ENCODE data around the gene PKD1.

DNA sequence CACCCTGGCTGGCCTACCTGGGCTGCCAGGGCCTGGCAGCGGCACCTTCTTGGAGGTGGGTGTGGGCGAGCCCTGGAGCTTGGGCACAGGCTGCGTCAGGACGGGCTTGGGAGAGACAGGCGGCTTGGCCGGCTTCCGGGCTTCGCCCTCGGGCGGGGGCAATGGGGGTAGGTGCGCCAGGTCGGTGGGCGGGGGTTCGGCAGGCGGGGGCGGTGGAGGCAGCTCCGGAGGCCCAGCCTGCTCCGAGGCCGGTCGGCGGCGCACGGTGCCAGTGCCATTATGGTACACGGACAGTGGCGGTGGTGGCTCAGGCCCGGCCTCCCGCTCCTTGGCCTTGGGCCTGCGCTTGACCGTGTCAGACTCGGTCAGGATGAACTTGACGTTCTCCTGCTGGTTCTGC lies 43.9 kb upstream of the PKD1 start:
- TF ChIP-seq, protein P1, sequence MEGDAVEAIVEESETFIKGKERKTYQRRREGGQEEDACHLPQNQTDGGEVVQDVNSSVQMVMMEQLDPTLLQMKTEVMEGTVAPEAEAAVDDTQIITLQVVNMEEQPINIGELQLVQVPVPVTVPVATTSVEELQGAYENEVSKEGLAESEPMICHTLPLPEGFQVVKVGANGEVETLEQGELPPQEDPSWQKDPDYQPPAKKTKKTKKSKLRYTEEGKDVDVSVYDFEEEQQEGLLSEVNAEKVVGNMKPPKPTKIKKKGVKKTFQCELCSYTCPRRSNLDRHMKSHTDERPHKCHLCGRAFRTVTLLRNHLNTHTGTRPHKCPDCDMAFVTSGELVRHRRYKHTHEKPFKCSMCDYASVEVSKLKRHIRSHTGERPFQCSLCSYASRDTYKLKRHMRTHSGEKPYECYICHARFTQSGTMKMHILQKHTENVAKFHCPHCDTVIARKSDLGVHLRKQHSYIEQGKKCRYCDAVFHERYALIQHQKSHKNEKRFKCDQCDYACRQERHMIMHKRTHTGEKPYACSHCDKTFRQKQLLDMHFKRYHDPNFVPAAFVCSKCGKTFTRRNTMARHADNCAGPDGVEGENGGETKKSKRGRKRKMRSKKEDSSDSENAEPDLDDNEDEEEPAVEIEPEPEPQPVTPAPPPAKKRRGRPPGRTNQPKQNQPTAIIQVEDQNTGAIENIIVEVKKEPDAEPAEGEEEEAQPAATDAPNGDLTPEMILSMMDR (conservative IDR thresholded peaks at IDR 0.05; ENCODE audit: low read depth, low read length) = no peak
- TF ChIP-seq EZH2 (IDR thresholded peaks at IDR 0.05; ENCODE audit: low read length, unreplicated experiment) = no peak
